GM23338 (cell line): ENCODE measurements around the gene AQP6. TPM values are rescaled to one million over a fixed set of nuclear protein-coding genes. Genes with fewer than 3 reads are reported as not detected.

Source experiments
- ATAC-seq: fragments of 200-7000 bp; cut with Tn5 transposase; 3 replicates; pipeline ENCODE4 v1.9.1; 2020
- DNase-seq: peaks from one replicate; pipeline ENCODE4 v3.0.0-alpha.2; 2015; ENCODE audit warnings: low spot score
- H2AFZ ChIP-seq: fragments of 200-600 bp; sonication (generic); 2 replicates; pipeline ENCODE4 v1.8.0; 2016; ENCODE audit warnings: antibody characterized with exemption, mild to moderate bottlenecking, moderate library complexity
- H3F3A ChIP-seq: fragments of 200-600 bp; sonication (generic); replicated peaks from 2 replicates; pipeline ENCODE4 v1.8.0; 2017; ENCODE audit warnings: antibody characterized with exemption, mixed run types, low read depth
- H3K27ac ChIP-seq: fragments of 200-600 bp; sonication (generic); 2 replicates; pipeline ENCODE4 v1.6.1; 2016; ENCODE audit warnings: low read depth
- H3K27me3 ChIP-seq: fragments of 200-600 bp; sonication (generic); 2 replicates; pipeline ENCODE4 v1.8.0; 2016; ENCODE audit warnings: mild to moderate bottlenecking, mixed run types, moderate library complexity; ENCODE audit not compliant: insufficient read depth
- H3K36me3 ChIP-seq: fragments of 200-600 bp; sonication (generic); 2 replicates; pipeline ENCODE4 v1.8.0; 2016; ENCODE audit warnings: mild to moderate bottlenecking; ENCODE audit not compliant: insufficient read depth
- H3K4me1 ChIP-seq: fragments of 200-600 bp; sonication (generic); 2 replicates; pipeline ENCODE4 v1.8.0; 2016; ENCODE audit warnings: mild to moderate bottlenecking, moderate library complexity; ENCODE audit not compliant: insufficient read depth
- H3K4me2 ChIP-seq: fragments of 200-600 bp; sonication (generic); 2 replicates; pipeline ENCODE4 v1.7.1; 2017; ENCODE audit warnings: mixed run types
- H3K4me3 ChIP-seq: fragments of 200-600 bp; sonication (generic); 2 replicates; pipeline ENCODE4 v1.6.1; 2016; ENCODE audit warnings: mixed run types
- H3K79me2 ChIP-seq: fragments of 200-600 bp; sonication (generic); replicated peaks from 2 replicates; pipeline ENCODE4 v1.8.0; 2017; ENCODE audit warnings: mild to moderate bottlenecking; ENCODE audit not compliant: insufficient read depth
- H3K9me2 ChIP-seq: fragments of 200-600 bp; sonication (generic); 2 replicates; pipeline ENCODE4 v1.8.0; 2017; ENCODE audit not compliant: insufficient read depth
- H4K20me1 ChIP-seq: fragments of 200-600 bp; sonication (generic); replicated peaks from 2 replicates; pipeline ENCODE4 v1.8.0; 2017; ENCODE audit warnings: mild to moderate bottlenecking; ENCODE audit not compliant: insufficient read depth
- H3K27ac Mint-ChIP-seq: 2 replicates; pipeline ENCODE4 v1.8.0; 2020; ENCODE audit warnings: inconsistent platforms, mild to moderate bottlenecking, moderate library complexity, mixed read lengths
- H3K27me3 Mint-ChIP-seq: 3 replicates; pipeline ENCODE4 v1.8.0; 2022; ENCODE audit warnings: low read depth, mild to moderate bottlenecking, moderate library complexity, mixed read lengths, inconsistent platforms; ENCODE audit not compliant: insufficient read depth, poor library complexity
- H3K36me3 Mint-ChIP-seq: 3 replicates; pipeline ENCODE4 v1.8.0; 2021; ENCODE audit warnings: low read depth, mild to moderate bottlenecking, inconsistent platforms, moderate library complexity, mixed read lengths
- H3K4me1 Mint-ChIP-seq: 3 replicates; pipeline ENCODE4 v1.8.0; 2020; ENCODE audit warnings: mild to moderate bottlenecking, inconsistent platforms, mixed read lengths
- H3K4me3 Mint-ChIP-seq: 3 replicates; pipeline ENCODE4 v1.8.0; 2021; ENCODE audit warnings: moderate library complexity, mild to moderate bottlenecking, inconsistent platforms, mixed read lengths
- H3K9me3 Mint-ChIP-seq: 3 replicates; pipeline ENCODE4 v1.8.0; 2020; ENCODE audit warnings: moderate library complexity, mild to moderate bottlenecking, inconsistent platforms, mixed read lengths
- CREB1 ChIP-seq: fragments of 250-450 bp; sonication (Bioruptor Pico); IDR thresholded peaks from 2 replicates; pipeline ENCODE4 v1.5.0; 2020; ENCODE audit warnings: low read depth, mild to moderate bottlenecking, moderate library complexity
- CTCF ChIP-seq, 2 experiments: fragments of 200-600 bp in 1 of 2; sonication (generic) in 1 of 2; conservative IDR thresholded peaks; 2 replicates each; pipeline versions ENCODE4 v1.5.1 to v1.6.1; 2016 to 2017; ENCODE audit warnings: antibody characterized with exemption in 2 of 2, low read depth in 2 of 2, mild to moderate bottlenecking in 2 of 2, moderate library complexity in 1 of 2
- EZH2 ChIP-seq: fragments of 200-600 bp; sonication (generic); IDR thresholded peaks from one replicate; pipeline ENCODE4 v1.8.0; 2017; ENCODE audit warnings: antibody characterized with exemption, mild to moderate bottlenecking, low read depth; ENCODE audit not compliant: unreplicated experiment
- EZH2phosphoT487 ChIP-seq: fragments of 200-600 bp; sonication (generic); IDR thresholded peaks from one replicate; pipeline ENCODE4 v1.8.1; 2018; ENCODE audit warnings: antibody characterized with exemption; ENCODE audit not compliant: unreplicated experiment
- JUNB ChIP-seq: IDR thresholded peaks from one replicate; pipeline ENCODE4 v1.6.1; 2016; ENCODE audit warnings: antibody characterized with exemption; ENCODE audit not compliant: unreplicated experiment
- NANOG ChIP-seq: IDR thresholded peaks from 2 replicates; pipeline ENCODE4 v1.6.1; 2016; ENCODE audit warnings: antibody characterized with exemption, borderline replicate concordance
- POLR2AphosphoS5 ChIP-seq: IDR thresholded peaks from 2 replicates; pipeline ENCODE4 v1.6.1; 2016; ENCODE audit warnings: antibody characterized with exemption, low read depth
- STAT1 ChIP-seq: IDR thresholded peaks from one replicate; pipeline ENCODE4 v1.6.1; 2016; ENCODE audit warnings: antibody characterized with exemption; ENCODE audit not compliant: unreplicated experiment
- ZNF114 ChIP-seq: fragments of 250-450 bp; sonication (Bioruptor Pico); IDR thresholded peaks from 2 replicates; pipeline ENCODE4 v1.5.0; 2020; ENCODE audit warnings: mild to moderate bottlenecking, moderate library complexity
- ZNF331 ChIP-seq: fragments of 250-450 bp; sonication (Bioruptor Pico); IDR thresholded peaks from 2 replicates; pipeline ENCODE4 v1.5.0; 2020; ENCODE audit warnings: low read depth, mild to moderate bottlenecking, moderate library complexity
- ZNF462 ChIP-seq: fragments of 250-450 bp; sonication (Bioruptor Pico); IDR thresholded peaks from 2 replicates; pipeline ENCODE4 v1.5.0; 2020; ENCODE audit warnings: mild to moderate bottlenecking, moderate library complexity
- polyA plus RNA-seq: library from polyadenylated mRNA; unstranded; fragments of >200 nt; fragmentation: Nextera tagmentation; extraction: Ambion mirVana; gene quantifications from 2 replicates; pipeline ENCODE4 v1.2.1, GENCODE V29; 2016
- total RNA-seq: library from RNA; depleted of rRNA; stranded (reverse); fragments of >200 nt; shearing (Covaris generic); gene quantifications from 2 replicates; pipeline ENCODE4 v1.2.3, GENCODE V29; 2014
- TF ChIP-seq, protein P1 (sequence below): IDR thresholded peaks from 2 replicates; pipeline ENCODE4 v1.6.1; 2016; ENCODE audit warnings: antibody characterized with exemption
- TF ChIP-seq, protein P2 (sequence below): IDR thresholded peaks from one replicate; pipeline ENCODE4 v1.6.1; 2018; ENCODE audit warnings: antibody characterized with exemption; ENCODE audit not compliant: unreplicated experiment

AQP6 gene
- total and polyA plus RNA-seq, 2 experiments from 2014 or later: 0.08 TPM; not detected in 1

- DNase-seq (no peak), ATAC-seq (no peak)
- Histone ChIP-seq H4K20me1 (no peaks in the 10 kb centered on the region), H3K4me3 (peak overlapping the region; percentile 47; the same call in 1 of the 2 replicates), H3K36me3 (no peaks in the 10 kb centered on the region; the same call in 1 of the 2 replicates), H3F3A (no peaks in the 10 kb centered on the region), H3K9me2 (no peaks in the 10 kb centered on the region), H3K27ac (no peak overlapping the region), H3K4me2 (peak overlapping the region; percentile 80; the same call in 1 of the 2 replicates), H3K79me2 (no peaks in the 10 kb centered on the region), H3K4me1 (peaks cover 35% of the 10 kb centered on the region), H2AFZ (peak overlapping the region; percentile 94), H3K27me3 (peaks cover 64% of the 10 kb centered on the region)
- Mint-ChIP-seq H3K27me3 (peaks cover 35% of the 10 kb centered on the region), H3K4me3 (no peak overlapping the region), H3K4me1 (peaks cover 29% of the 10 kb centered on the region), H3K36me3 (peaks cover 5% of the 10 kb centered on the region; the same call in 1 of the 3 replicates), H3K9me3 (peaks cover 6% of the 10 kb centered on the region; the same call in 2 of the 3 replicates), H3K27ac (no peak overlapping the region)
- TF ChIP-seq EZH2 (no peak), EZH2phosphoT487 (no peak), STAT1 (no peak), POLR2AphosphoS5 (no peak), NANOG (no peak), CTCF (conservative IDR thresholded peaks at IDR 0.05; ENCODE audit: low read depth in 2 of 2) (no peak), JUNB (no peak), ZNF114 (no peak), CREB1 (no peak), ZNF462 (no peak), ZNF331 (CRISPR knock-in tag) (no peak)
- TF ChIP-seq, protein P1, sequence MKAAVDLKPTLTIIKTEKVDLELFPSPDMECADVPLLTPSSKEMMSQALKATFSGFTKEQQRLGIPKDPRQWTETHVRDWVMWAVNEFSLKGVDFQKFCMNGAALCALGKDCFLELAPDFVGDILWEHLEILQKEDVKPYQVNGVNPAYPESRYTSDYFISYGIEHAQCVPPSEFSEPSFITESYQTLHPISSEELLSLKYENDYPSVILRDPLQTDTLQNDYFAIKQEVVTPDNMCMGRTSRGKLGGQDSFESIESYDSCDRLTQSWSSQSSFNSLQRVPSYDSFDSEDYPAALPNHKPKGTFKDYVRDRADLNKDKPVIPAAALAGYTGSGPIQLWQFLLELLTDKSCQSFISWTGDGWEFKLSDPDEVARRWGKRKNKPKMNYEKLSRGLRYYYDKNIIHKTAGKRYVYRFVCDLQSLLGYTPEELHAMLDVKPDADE: no peak
- TF ChIP-seq, protein P2, sequence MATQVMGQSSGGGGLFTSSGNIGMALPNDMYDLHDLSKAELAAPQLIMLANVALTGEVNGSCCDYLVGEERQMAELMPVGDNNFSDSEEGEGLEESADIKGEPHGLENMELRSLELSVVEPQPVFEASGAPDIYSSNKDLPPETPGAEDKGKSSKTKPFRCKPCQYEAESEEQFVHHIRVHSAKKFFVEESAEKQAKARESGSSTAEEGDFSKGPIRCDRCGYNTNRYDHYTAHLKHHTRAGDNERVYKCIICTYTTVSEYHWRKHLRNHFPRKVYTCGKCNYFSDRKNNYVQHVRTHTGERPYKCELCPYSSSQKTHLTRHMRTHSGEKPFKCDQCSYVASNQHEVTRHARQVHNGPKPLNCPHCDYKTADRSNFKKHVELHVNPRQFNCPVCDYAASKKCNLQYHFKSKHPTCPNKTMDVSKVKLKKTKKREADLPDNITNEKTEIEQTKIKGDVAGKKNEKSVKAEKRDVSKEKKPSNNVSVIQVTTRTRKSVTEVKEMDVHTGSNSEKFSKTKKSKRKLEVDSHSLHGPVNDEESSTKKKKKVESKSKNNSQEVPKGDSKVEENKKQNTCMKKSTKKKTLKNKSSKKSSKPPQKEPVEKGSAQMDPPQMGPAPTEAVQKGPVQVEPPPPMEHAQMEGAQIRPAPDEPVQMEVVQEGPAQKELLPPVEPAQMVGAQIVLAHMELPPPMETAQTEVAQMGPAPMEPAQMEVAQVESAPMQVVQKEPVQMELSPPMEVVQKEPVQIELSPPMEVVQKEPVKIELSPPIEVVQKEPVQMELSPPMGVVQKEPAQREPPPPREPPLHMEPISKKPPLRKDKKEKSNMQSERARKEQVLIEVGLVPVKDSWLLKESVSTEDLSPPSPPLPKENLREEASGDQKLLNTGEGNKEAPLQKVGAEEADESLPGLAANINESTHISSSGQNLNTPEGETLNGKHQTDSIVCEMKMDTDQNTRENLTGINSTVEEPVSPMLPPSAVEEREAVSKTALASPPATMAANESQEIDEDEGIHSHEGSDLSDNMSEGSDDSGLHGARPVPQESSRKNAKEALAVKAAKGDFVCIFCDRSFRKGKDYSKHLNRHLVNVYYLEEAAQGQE: no peak
Observed at GRCh38 chr12:49955899-49956662, 16.7 kb upstream of the AQP6 start.
